GM23338 (cell line): Measurements from ENCODE around the gene GRID1.

Experiments
- CREB1 ChIP-seq: fragments of 250-450 bp; sonication (Bioruptor Pico); IDR thresholded peaks from 2 replicates; pipeline ENCODE4 v1.5.0; 2020; ENCODE audit warnings: low read depth, mild to moderate bottlenecking, moderate library complexity
- CTCF ChIP-seq, 2 experiments: fragments of 200-600 bp in 1 of 2; sonication (generic) in 1 of 2; conservative IDR thresholded peaks; 2 replicates each; pipeline versions ENCODE4 v1.5.1 to v1.6.1; 2016 to 2017; ENCODE audit warnings: antibody characterized with exemption in 2 of 2, low read depth in 2 of 2, mild to moderate bottlenecking in 2 of 2, moderate library complexity in 1 of 2
- EZH2 ChIP-seq: fragments of 200-600 bp; sonication (generic); IDR thresholded peaks from one replicate; pipeline ENCODE4 v1.8.0; 2017; ENCODE audit warnings: antibody characterized with exemption, mild to moderate bottlenecking, low read depth; ENCODE audit not compliant: unreplicated experiment
- EZH2phosphoT487 ChIP-seq: fragments of 200-600 bp; sonication (generic); IDR thresholded peaks from one replicate; pipeline ENCODE4 v1.8.1; 2018; ENCODE audit warnings: antibody characterized with exemption; ENCODE audit not compliant: unreplicated experiment
- POLR2AphosphoS5 ChIP-seq: IDR thresholded peaks from 2 replicates; pipeline ENCODE4 v1.6.1; 2016; ENCODE audit warnings: antibody characterized with exemption, low read depth
- REST ChIP-seq: IDR thresholded peaks from one replicate; pipeline ENCODE4 v1.6.1; 2018; ENCODE audit warnings: antibody characterized with exemption; ENCODE audit not compliant: unreplicated experiment
- STAT1 ChIP-seq: IDR thresholded peaks from one replicate; pipeline ENCODE4 v1.6.1; 2016; ENCODE audit warnings: antibody characterized with exemption; ENCODE audit not compliant: unreplicated experiment
- ZNF114 ChIP-seq: fragments of 250-450 bp; sonication (Bioruptor Pico); IDR thresholded peaks from 2 replicates; pipeline ENCODE4 v1.5.0; 2020; ENCODE audit warnings: mild to moderate bottlenecking, moderate library complexity
- ZNF462 ChIP-seq: fragments of 250-450 bp; sonication (Bioruptor Pico); IDR thresholded peaks from 2 replicates; pipeline ENCODE4 v1.5.0; 2020; ENCODE audit warnings: mild to moderate bottlenecking, moderate library complexity

- TF ChIP-seq CTCF (conservative IDR thresholded peaks at IDR 0.05; ENCODE audit: low read depth in 2 of 2): no peak
- TF ChIP-seq EZH2: no peak
- TF ChIP-seq POLR2AphosphoS5: no peak
- no peak for TF ChIP-seq CREB1
- TF ChIP-seq STAT1: no peak
- no peak for TF ChIP-seq REST
- TF ChIP-seq EZH2phosphoT487: no peak
- no peak for TF ChIP-seq ZNF462 (CRISPR knock-in tag)
- TF ChIP-seq ZNF114 (CRISPR knock-in tag): no peak
Observed at GRCh38 chr10:86179153-86179524, 187.5 kb downstream of the GRID1 start.
